Activated CD4-positive, alpha-beta T cell treated with anti-CD3 and anti-CD28 coated beads for 24 hours (primary cell): ENCODE measurements around the gene POMT1.
"Not testable (repeated sequence)": the region's sequence is repeated elsewhere in the genome, so short reads cannot be mapped to it uniquely, and the experiment has no call there.

Experiments
- DNase-seq, 2 donors: peaks; one replicate each; pipeline ENCODE4 v3.0.0-alpha.2; 2020; ENCODE audit warnings: low read depth in 2 of 2

The POMT1 gene

DNA sequence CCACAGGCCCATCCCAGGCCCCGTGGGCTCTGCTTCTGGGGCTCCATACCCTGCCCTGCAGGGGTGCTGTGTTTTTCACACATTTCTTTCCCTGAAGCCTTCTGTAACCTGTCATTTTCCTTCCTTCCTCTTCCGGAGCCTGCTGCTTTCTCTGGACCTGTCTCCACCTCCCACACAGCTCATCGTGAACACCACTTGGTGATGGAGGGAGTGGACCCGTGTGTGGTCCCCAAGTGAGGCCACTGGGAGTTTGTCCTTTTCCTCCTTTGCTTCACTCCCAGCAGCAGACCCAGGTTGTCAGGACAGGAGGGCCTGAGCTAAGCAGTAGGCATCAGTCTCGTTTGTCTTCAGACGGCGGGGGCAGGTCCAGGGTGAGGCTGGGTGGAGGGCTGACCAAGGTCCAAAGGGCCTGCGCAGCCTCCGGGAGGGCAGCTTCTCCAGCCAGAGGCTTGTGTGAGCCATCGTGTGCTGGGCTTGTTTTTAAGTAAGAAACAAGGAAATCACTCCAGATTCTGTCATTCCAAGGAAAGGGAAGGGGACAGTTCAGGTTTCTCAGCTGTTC is 5.8 kb upstream of the POMT1 start:
- no peak for DNase-seq

DNA sequence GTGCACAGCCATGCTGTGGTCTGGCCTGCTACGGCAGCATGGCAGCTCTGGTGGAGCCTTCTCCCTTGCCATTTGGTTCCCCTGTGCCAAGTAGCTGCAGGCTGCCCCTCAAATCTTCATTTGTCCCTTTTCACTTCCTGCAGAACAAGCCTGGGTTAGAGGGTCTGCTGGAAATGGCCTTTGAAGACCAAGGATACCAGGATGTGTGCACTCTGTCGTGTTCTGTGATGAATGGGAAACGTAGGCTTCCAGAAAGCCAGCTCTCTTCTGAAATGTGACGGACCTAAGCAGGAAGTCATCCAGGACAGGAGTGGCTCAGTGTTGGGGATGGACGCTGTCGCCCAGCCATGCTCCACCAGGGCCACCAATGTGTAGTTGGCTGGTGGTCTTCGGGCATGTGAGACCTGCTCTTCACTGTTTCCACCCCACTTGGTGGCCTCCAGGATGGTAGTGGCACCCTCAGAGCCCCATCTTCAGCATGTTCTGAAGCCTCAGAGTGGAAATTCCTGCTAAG is 3.4 kb upstream of the POMT1 start:
- no peak for DNase-seq

DNA sequence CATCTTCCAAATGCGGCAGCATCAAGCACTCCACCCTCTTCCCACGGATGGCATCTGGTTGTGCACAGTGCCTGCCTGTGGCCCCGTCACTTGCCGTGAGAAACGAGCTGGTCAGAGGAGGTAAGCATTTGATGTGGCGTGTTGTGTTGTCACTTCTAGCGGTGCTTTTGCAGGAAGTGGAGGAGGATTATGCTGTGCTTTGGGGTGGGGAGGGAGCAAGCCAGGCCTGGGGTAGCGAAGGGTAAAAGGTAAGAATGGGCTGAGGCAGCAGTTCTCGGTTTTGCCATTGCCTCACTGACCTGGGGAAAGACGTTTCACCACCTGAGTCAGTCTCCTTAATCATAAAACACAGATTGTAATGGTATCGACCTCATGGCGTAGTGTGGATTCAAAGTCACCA is 2.3 kb upstream of the POMT1 start:
- peak; percentile 47 to 50 for DNase-seq

DNA sequence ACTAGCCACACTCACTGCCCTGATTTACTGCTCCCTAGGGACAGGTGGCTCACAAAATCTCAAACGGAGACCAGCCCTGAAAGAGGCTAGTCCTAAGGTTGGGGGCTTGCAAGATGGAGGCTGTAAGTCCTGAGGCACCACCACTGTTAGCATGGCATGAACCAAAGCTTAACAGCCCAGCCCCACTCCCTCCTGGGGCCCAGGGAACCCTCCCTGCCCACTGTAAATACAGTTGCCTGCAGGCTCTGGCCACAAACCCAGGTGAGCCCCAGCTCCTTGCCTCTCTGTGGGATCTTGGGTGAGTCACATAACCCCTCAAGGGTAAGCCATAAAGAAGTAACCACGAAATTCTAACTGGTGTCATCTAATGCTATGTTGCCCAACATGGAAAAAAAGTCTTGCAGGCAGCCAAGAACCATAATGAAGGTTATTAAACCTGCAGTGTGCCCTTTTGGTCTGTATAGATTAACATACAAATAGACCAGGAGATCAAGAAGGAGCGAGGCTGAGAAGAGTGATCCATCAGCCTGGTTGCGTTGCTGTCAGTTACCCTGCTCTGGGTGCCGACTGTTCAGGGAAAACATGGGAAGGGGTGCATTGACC is 1.7 kb upstream of the POMT1 start:
- peak in 1 of 2 donors; percentile 35 for DNase-seq

DNA sequence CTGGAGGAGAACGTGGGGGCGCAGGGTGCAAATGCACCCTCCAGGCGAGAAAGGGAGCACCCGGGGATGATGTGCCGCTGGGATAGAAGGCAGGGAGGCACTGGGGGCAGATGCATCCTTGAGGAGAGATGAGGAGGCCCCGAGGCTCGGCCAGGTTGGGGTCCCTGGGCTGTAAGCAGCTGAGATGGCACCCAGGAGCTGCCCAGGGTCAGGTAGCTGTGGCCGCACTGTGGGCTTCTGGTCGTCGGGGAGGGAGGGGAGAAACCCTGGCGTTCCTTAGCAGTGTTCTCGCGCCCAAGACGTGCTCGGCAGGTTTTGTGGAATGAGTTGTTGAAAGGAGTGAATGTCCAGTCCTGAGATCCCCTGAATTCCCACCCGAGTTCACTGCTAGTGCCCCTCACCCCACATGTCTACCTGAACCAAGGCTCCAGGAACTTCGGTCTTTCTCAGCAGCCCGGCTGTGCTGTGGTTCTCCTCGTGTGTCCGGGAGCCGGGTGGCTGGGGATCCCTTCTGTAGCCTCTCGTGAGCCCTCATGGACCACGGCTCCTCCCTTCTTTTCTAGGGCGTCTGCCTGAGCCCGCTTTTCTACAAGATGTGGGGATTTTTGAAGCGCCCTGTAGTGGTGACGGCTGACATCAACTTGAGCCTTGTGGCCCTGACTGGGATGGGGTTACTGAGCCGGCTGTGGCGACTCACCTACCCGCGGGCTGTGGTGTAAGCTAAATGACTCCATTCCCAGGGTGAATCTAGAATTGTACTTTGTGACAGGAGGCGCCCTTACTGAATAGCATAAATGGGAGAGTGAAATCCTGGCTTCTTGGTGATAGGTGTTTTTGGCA is 1.1 kb downstream of the POMT1 start:
- DNase-seq = peak; percentile 39 to 50

DNA sequence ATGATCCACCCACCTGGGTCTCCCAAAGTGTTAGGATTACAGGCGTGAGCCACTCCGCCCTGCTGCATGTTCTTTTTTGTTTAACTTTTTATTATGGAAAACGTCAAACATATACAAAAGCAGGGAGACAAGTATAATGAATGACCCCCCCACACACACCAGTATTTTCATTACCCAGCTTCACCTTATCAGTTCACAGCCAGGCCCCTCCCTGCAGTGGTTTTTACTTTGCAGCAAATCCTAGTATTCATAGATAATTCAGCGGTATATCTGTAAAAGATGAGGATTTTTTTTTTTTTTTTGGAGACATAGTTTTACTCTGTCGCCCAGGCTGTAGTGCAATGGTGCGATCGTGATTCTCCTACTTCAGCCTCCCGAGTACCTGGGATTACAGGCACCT is 2.3 kb downstream of the POMT1 start:
- no peak for DNase-seq

DNA sequence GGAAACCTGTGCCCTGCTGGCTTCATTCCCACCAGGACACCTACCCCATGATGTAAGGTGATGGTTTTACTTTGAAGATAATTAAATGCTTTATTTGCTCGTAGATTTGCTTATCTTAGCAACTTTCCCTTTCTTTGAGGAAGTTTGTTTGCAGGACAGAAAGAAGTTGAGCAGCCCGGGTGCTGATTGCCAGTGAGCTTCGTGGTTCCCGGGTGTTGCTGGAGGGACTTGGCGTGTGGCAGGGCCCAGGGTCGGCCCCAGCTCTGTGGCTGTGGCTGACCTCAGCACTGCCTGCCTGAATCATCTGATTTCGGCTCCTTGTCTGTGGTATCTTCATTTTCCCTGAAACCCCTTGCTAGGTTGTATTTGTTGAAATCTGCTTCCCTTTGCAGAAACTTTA is 8.7 kb downstream of the POMT1 start:
- no peak for DNase-seq

DNA sequence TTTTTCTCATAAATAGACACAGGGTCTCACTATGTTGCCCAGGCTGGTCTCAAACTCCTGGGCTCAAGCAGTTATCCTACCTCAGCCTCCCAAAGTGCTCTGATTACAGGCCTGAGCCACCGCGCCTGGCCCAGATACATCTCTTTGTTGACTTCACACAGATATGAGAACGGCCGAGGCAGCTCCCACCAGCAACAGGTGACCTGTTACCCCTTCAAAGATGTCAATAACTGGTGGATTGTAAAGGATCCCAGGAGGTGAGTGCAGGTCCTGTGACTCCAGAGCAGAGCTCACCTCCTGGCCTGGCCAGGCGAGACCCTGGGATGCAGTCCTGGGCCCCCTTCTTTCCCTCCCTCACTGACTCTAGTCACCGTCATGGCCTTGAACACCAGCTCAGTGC is 9.2 kb downstream of the POMT1 start:
- no peak for DNase-seq

DNA sequence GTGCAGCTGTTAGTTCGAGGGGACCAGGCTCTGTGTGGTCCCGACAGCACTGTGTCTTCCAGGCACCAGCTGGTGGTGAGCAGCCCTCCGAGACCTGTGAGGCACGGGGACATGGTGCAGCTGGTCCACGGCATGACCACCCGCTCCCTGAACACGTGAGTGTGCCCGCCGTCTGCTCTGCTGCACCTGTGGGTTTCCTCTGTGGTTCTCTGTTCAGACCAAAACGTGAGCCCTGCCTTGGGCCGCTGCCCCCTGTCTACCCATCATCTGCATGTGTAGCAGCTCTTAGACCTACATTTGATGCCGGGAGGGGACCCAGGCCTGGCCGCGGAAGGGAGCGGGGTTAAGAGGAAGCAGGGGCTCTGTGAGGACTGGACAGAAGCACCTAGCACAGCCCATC is 10.5 kb downstream of the POMT1 start:
- no peak for DNase-seq

DNA sequence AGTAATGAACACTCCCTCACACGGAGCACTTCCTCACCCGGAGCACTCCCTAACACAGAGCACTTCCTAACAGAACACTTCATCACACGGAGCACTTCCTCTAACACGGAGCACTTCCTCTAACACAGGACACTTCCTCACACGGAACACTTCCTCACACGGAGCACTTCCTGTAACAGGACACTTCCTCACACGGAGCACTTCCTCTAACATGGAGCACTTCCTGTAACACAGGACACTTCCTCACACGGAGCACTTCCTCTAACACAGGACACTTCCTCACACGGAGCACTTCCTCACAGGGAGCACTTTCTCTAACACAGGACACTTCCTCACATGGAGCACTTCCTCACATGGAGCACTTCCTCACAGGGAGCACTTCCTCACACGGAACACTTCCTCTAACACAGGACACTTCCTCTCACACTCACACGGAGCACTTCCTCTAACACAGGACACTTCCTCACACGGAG is 12.9 kb downstream of the POMT1 start:
- not testable (repeated sequence) for DNase-seq

DNA sequence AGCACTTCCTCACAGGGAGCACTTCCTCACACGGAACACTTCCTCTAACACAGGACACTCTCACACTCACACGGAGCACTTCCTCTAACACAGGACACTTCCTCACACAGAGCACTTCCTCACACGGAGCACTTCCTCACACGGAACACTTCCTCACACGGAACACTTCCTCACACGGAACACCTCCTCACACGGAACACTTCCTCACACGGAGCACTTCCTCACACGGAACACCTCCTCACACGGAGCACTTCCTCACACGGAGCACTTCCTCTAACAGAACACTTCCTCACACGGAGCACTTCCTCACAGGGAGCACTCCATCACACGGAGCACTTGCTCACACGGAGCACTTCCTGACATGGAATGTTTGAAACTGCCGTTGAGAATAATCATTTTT is 13.4 kb downstream of the POMT1 start:
- no peak for DNase-seq

DNA sequence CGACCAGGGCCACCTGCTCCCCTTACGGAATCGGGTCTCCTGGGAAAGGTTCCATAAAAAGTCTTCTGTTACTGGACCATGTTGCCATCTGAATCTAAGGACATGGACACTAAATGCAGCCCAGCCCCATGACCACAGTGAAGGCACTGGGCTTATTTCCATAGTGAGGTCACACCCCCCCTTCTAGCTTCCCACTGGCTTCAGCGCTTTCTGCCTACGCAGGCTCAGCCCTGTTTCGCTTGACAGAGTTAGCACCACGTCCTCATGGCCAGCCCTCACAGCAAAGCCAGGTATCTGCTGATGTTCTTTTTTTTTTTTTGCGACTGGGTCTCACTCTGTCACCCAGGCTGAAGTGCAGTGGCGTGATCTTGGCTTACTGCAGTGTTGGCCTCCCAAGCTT is 14.2 kb downstream of the POMT1 start:
- DNase-seq = no peak

DNA sequence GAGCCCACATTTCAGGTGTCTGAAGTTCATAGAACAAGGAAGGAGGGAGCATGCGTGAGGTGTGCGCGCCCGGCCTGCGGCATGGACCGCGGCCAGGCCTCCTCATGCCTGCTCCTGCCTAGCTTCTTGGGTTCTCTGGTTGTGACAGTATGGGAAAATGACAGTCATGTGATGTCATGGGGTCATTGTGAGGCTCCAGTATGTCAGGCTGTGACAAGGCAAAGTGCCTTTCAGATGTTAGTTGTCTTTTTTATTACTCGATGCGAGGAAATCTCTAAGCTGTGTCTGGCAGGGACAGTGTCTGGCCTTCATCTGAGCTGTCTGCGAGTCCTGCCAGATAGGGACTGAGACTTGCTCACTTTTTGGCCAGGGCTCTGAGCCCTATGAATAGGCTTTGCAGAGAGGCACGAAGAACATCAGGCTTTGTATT is 15.1 kb downstream of the POMT1 start:
- DNase-seq = no peak

DNA sequence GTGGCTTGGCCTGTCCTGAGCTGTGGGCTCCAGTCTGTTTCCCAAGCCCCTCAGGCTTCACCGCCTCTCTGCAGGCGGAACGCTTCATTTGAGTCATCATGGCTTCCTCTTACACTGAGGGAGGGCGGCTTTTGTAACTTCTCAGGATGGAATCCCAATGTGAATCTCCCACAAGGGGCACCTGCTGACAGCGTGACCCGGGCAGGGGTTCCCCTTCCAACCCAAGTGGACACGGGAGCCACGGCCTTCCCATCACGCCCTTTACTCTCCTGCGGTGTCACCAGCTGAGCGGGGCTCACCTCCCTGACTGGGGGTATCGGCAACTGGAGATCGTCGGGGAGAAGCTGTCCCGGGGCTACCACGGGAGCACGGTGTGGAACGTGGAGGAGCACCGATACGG is 15.8 kb downstream of the POMT1 start:
- no peak for DNase-seq

DNA sequence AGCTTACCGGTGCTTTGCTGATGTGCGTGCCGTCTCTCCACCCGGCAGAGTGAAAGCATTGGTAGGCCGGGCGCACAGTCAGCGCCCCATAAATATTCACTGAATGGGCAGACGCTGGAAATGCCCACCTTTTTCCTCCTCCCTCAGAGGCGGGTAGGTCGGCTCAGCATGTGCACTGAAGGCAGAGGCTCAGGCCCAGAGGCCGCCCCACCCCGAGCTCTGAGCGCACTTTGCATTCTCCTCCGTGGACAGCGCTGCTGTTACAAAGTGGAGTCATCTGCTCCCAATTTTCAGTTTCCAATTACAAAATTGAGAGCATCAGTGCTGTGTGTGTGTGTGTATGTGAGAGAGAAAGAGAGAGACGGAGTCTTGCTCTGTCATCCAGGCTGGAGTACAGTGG is 17.8 kb downstream of the POMT1 start:
- no peak for DNase-seq

DNA sequence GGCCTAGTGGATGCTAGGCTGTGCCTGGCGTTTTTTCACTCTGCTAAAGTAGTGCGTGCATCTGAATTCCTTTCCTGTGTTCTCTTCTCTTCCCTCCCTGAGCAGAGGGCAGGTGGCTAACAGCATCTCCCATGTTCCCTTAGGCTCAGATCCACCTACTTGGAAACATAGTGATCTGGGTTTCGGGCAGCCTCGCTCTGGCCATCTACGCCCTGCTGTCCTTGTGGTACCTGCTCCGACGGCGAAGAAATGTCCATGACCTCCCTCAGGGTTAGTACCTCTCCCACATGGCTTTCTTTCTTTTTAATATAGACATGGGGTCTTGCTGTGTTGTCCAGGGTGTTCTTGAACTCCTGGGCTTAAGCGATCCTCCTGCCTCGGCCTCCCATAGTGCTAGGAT is 18.5 kb downstream of the POMT1 start:
- no peak for DNase-seq

DNA sequence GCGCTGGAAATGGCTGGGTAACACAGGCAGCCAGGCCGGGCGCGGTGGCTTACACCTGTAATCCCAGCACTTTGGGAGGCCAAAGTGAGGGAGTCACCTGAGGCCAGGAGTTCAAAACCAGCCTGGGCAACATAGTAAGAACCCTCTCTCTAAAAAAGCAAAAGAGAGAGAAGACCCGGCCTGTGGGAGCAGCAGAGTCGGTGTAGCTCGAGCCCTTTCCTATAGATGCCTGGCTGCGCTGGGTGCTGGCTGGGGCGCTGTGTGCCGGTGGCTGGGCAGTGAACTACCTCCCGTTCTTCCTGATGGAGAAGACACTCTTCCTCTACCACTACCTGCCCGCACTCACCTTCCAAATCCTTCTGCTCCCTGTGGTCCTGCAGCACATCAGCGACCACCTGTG is 19.1 kb downstream of the POMT1 start:
- DNase-seq = no peak

DNA sequence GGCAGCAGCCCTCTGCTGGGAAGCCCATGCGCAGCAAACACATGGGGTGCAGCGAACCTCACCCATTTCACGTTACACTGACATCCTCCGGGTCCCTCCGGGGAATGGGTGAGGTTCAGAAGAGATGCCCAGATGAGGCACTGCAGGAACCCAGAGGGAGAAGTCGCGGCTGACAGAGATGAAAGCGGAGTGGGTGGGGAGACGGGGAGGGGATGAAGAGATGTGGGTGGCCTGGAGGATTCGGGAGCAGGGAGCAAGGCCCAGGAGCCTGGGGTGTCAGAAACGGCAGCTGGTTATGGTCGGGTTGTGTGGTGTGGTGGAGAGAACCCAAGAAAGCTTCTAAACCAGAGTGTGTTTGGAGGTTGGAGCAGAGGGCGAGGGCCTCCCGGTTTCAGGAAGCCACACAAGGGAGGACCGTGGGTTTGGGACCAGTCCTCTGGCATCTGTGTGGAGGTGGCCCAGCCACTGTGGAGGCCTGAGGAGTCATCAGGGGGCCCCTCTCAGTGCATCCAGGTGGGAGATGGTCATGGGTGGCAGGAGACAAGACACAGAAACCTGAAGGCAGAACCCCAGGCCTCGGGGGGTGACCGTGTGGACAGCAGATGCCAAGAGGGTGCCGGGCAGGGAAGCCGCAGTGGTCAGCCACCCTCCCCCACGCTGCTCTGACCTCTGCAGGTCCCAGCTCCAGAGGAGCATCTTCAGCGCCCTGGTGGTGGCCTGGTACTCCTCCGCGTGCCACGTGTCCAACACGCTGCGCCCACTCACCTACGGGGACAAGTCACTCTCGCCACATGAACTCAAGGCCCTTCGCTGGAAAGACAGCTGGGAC is 19.8 kb downstream of the POMT1 start:
- DNase-seq = no peak

DNA sequence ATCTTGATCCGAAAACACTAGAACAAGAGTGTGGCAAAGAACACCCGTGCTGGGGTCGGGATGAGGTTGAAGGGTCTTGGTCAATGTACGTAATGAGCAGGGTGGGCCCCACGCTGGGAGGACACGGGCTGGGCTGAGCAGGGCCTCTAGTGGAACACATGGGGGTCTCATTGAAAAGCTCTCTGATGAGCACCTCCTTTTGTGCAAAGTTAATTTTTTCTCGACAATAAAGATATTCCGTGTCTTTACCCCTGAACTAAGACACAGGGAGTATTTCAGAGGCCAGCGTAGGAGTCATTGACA is 20.3 kb downstream of the POMT1 start:
- no peak for DNase-seq

DNA sequence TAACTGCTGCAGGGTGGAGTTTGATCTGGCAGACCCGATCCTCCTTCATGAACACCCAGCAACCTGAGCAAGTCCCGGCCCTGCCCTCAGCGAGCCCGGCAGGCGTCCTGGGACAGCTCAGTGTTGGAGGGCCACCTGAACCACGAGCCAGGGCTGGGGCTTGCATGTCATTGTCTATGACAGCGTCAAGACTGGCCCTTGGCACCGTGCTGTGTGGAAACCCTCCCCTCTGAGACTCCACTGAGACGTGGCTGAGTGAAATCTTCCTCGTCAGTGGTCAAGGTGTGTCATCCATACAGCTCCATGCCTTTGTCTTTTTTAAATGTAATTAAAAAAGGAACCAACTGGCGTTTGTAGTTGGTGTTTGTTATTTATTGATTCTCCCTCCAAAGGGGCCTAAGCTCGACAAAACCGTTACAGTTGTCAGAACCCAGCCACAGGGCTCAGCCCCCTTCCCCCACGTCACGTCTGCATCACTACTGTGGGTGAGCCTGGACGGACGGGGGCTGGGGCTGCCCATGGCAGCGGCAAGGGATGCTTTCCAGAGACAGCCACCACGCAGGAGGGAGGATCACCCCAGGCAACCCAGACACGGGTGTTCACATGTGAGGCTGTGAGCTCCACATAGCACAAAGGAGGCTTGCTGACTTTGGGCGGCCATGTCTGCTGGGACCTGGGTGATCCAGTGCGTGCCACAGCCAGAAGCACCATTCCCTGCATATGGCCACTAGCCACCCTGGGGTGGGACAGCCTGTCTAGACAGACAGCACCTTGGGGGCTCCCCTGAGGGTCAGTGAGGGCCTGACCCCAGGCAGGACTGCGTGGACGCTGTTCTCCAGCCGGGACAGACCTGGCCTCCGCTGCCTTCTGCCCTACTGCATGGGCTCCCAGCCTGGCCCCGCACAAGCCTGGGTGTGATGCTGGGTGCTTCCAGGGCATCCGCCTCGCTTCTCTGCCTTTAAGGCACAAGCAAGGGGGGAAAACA is 21.0 kb downstream of the POMT1 start:
- no peak for DNase-seq
